Activated CD4-positive, alpha-beta T cell treated with anti-CD3 and anti-CD28 coated beads, Interleukin-2, Interleukin-4, amounts not matched to agents 100 ng/mL and 50 ng/mL, durations not matched to agents 16 hours and 8 hours (primary cell): ENCODE measurements around the gene TMEM214.
A peak's percentile ranks its signal among the peaks of the same experiment; 100 is the strongest.
"Not testable (repeated sequence)": the region's sequence is repeated elsewhere in the genome, so short reads cannot be mapped to it uniquely, and the experiment has no call there.

Experiments used
- DNase-seq: peaks from one replicate; pipeline ENCODE4 v3.0.0-alpha.2; 2020; ENCODE audit warnings: low spot score

TMEM214 gene

DNA sequence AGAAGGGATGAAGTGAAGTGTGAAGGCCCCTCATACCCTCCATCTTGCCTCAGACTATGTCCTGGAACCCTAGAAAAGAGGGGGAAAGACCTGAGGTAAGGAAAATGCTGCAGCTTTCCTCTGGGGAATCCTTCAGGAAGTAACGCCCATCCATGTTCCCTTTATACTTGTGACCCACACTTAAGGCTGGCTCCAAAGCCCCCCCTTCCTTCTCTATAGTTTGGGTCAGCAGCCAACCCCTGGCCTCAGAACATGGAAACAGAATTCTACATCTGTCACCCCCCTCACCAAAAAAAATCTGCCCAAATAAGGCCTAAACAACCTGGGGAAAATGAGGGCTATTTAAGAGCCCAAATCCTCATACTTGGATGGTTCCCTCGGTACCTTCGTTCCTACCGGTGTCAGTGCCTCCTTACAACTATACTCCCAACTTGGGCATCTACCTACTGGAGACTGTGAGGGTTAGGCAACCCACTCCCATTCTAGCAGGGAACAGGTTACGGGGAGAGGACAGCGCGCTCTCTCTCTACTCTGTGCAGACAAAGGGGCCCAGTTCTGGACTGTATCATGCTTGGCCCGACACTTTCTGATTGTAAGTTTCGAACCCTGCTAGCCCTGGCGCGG lies 38.0 kb downstream of the TMEM214 start:
- DNase-seq = no peak

DNA sequence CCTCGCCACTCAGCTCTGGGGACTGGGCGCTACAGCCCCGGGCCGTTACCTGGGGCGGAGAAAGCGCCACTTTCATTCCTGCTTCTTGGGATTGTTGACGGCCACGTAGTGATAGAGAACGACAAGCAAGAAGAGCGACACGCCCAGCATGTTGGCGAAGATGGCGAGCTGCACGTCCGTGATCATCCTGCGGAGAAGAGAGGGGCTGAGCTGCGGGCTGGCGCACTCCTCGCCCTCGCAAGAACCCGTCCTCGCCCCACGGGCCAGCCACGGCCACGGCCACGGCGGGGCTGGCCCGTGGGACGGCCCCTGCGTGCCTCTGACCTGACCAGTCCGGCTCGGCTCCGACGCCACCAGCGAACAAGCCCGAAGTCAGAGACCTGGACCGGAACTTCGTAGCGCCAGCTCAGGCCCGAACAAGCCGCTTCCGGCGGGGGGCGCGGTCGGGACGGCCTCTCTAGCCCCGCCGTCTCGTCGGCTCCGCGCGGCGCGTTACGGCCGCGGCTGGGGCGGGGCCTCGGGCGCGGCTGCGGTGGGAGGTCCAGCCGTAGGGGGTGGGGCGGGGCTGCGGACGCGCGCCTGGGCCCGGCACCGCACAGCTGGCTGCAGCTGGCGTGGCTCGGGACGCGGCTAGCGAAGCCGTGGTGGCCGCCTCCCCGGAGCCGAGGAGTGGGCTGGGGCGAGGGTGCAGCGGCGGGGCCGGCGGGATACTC lies 38.7 kb downstream of the TMEM214 start, which contains the start of gene OST4:
Gene OST4 (minus strand): TSS at position 378 of the 713 bp plus-strand sequence.
- peak; percentile 92 for DNase-seq

DNA sequence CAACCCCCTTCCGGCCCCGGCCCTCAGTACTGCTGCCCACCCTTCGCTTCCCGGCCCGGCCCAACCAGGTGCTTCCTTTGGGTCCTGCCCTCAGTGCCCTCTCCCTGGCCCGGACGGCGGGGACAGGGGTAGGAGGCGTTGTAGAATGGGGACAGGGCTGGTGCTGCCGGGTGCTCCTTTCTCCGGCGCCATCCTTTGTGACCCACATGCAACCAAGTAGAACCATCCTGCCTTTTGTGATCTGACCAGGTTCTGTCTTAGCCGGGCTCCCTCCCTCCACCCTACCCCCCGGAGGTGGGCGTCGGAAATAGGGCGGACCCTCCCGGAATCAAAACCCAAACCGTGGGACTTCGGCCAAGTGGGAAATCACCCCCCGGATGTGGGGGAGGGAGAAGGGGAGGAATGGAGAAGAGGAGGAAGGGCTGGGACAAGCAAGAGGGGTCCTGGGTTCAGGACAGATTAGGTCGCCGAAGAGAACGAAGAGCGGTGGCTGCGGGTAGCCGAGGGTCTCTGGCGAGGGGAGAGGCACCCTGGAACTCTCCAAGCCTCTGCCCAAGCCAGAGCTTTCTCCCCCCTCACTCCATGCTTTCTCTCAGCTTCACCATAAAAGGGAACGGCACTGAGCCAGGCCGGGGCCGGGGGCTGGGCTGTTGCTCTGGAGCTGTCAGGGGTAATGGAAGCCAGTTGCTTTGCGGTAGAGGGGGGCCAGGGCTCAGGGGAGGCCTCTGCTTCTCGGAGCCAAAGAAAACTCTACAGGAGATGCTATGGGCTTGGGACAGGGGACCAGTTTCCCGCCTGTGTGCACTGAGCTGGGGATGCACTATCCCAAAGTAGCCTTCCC lies 39.4 kb downstream of the TMEM214 start:
- no peak for DNase-seq

DNA sequence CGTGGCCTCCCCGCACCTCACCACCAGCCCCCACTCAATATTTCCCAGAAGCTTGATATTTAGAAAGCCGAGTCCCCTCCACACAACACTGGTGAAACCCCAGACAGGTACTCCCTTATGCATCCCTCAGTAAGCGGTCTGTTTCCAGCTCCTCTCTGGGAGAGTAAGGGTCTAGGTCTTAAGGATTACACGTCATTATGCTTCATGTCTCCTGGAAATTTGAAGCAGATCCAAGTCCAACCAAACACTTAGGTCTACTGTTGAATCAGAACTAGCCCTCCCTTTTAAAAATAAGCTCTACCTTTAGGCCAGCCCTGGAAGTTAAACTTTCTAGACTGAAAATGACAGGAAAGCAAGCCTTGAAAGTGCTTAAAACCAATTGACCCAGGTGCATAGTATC lies 40.2 kb downstream of the TMEM214 start:
- no peak for DNase-seq

DNA sequence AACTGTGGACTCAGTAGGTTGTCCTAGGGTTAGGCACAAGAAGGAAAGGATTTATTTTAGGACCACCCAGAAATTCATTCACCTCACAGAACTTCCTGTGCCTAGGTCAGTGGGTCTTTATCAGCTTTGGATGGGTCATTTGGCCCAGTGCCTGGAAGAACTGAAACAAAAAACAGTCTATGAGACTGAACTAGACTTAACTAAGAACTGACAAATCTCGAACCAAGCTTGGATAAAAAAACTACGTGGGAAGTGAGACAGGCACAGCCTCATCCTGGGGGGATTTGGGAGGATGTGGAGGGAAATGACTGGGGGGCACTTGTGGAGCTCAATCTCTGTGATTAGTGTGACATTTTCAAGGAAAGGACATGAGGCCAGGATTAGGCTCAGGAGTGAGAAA lies 41.0 kb downstream of the TMEM214 start:
- no peak for DNase-seq

DNA sequence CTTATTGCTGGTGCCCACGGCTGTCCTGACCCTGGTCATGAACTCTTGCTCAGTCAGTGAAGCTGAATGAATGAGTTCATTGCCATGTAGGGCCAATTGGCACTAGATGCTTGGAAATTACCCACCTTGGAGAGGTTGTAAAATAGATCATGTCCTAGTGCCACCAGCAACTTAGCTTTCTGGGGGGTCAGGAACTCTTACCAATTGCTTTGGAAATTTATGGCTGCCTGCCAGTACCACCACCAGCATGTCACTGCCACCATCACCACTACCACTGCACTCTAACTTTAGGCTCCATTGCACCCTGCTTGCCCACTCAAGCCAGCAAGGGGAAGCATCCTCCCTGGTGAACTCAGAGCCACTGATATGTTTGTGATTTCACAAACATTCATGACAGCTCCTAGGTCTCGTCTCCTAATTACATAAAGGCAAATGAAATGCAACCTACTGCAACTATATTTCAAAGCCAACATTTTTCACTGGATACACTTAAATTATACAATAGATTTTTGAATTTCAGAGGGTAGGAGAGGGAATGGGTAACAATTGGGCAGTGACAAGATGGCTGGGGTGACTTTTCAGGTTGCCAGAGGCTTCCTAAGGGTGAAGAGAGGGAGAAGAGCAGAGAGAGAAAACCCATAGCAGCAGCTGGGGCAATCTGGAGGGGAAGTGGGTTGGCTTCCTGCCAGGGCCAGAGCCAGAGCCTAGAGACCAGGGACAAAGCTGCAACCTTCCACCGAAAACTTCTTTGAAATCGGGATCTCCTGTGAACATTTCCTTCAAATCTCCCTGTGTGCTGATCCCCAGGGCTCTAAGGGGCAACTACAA lies 42.2 kb downstream of the TMEM214 start:
- peak; percentile 33 for DNase-seq

DNA sequence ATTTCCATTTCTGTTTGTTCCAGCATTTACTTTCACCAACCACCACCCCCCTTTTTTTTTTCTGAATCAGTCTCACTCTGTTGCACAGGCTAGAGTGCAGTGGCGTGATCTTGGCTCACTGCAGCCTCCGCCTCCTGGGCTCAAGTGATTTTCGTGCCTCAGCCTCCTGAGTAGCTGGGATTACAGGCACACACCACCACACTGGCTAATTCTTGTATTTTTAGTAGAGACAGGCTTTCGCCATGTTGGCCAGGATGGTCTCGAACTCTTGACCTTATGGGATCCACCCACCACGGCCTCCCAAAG lies 42.8 kb downstream of the TMEM214 start:
- not testable (repeated sequence) for DNase-seq

DNA sequence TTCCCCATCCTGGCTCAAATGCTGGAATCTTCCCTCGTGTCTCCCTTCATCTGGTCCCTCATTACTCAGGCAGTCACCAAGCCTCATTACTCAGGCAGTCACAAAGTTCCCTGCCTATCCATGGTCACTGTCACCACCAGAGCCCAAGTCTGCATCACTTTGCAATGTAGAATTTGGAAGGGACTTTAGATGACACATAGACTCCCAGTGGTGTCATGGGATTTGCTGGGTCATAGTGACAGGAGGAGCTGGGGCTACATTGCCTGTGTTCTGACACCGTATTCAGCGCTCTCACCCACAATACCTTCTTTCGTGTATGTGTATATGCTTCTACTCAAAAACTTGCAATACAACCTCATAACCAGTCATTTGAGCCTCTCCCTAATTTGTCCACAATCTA lies 43.6 kb downstream of the TMEM214 start:
- DNase-seq = no peak

DNA sequence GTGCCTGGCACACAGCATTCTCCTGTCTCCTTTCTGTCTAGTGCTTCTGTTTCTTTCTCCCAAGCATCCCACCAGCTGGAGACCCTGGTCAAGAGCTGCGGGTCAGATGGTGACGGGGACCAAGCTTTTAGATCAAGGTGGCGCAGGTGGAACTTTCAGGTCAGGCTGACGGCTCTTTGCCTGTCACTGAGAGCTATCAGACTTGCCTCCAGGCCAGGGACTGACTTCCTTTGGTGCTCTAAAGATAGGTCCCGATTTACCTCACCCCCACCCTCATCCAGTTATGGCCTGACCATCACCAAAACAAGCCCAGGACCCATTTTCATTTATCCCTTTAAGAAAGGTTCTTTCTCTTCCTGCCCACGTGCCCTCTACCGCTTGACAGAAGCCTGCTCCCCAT lies 44.5 kb downstream of the TMEM214 start:
- DNase-seq = no peak

DNA sequence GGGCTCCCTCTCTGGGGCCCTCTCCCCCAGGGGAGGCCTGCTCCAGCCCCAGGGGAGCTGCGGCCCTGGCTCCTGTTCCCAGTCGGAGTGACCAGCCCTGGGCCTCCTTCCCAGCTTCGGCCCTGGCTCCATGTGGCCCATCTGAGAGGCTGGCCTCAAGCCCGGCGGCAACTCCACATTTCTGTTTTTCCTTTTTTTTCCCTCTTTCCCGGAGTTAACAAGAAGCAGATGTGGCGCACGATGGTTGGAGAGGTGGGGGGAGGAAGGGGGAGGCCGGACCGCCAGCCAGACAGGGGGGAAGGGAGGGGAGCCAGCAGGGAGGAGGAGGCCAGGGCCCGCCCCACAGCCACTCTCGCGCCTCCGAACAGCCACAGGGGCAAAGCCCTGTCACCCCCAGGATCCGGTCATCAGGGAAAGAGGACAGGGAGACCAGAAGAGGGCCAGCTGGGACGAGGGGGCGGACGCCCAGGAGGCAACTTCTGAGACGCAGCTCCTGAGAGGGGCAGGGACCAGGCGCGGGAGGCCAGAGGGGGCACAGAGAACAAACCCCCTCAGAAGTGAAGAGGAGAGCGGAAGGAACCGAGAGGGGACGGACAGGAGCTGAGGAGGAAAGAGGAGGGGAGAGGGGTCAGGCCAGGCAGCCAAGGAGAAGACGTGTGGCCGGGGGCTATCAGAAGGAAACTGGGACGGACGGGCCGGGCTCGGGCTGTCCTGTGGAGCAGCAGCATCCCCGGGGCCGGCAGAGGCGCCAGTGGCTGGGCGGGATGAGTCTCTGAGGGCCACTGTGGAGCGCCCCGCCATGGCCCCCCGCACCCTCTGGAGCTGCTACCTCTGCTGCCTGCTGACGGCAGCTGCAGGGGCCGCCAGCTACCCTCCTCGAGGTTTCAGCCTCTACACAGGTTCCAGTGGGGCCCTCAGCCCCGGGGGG lies 45.8 kb downstream of the TMEM214 start, which contains the start of gene EMILIN1:
Gene EMILIN1 (plus strand): TSS at position 349 of the 928 bp plus-strand sequence. CDS start 451 bp downstream, at position 800.
- DNase-seq = no peak

DNA sequence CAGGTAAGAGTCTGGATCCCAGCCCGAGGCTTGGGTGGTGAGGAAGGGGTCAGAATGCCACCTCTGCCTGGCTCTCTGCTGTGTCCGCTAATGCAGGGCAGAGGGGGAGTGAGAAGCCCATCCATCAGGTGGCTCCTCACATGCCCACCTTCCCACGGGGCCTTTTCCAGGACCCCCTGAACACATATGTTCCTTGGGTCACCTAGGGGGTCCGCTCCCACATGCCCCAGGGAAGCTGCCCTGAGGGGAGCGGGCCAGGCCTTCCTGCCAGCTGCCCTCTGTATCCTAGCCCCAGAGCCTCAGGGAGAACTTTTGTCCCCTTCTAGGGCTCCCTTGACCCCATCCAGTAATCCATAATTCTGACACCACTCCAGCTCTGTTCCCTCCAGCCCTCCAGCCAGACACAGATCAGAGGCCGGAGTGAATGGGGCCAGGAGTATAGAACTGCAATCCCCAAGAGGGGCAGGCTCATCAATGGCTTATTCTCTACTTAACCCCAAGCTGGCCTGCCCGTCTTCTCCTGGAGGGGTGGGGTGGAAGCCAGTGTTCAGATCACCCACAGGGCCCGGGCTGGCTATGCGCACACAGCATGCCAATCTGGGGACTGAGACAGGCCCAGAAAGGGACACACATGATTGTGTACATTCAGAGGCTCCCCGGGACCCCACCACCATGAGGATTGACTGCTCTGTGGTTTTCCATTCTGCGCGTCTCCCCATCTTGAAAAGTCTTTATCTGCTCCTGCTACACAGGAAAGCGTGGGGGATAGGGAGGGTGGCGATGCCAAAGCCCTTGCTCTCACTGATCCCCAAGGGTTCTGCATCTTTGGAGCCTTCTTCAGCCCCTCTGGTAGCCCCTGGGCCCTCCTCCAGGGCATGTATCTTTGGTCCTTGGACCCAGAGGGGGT lies 46.7 kb downstream of the TMEM214 start:
- no peak for DNase-seq

DNA sequence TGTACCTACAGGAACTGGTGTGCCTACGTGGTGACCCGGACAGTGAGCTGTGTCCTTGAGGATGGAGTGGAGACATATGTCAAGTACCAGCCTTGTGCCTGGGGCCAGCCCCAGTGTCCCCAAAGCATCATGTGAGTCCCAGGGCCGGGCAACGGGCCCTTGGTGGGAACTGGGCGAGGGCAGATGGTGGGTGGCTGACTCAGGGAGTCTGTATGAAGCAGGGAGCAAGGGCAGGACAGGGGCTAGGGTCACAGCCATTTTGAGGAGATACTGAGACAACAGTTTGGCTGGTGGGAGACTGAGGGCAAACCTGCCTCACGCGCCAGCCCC lies 47.3 kb downstream of the TMEM214 start:
- no peak for DNase-seq

DNA sequence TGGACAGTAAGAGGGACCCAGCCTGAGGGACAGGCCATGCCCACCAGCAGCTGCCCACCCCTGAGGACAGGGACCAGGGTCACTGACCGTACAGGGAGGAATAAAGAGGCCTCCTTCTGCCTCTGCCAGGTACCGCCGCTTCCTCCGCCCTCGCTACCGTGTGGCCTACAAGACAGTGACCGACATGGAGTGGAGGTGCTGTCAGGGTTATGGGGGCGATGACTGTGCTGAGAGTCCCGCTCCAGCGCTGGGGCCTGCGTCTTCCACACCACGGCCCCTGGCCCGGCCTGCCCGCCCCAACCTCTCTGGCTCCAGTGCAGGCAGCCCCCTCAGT lies 47.8 kb downstream of the TMEM214 start:
- no peak for DNase-seq

DNA sequence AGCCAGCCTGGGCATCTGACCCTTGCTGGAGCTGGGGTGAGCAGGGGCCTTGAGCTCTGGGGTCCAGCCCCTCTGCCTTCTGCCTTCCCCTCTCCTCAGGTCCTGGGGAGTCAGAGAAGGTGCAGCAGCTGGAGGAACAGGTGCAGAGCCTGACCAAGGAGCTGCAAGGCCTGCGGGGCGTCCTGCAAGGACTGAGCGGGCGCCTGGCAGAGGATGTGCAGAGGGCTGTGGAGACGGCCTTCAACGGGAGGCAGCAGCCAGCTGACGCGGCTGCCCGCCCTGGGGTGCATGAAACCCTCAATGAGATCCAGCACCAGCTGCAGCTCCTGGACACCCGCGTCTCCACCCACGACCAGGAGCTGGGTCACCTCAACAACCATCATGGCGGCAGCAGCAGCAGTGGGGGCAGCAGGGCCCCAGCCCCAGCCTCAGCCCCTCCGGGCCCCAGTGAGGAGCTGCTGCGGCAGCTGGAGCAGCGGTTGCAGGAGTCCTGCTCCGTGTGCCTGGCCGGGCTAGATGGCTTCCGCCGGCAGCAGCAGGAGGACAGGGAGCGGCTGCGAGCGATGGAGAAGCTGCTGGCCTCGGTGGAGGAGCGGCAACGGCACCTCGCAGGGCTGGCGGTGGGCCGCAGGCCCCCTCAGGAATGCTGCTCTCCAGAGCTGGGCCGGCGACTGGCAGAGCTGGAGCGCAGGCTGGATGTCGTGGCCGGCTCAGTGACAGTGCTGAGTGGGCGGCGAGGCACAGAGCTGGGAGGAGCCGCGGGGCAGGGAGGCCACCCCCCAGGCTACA lies 49.4 kb downstream of the TMEM214 start:
- no peak for DNase-seq

DNA sequence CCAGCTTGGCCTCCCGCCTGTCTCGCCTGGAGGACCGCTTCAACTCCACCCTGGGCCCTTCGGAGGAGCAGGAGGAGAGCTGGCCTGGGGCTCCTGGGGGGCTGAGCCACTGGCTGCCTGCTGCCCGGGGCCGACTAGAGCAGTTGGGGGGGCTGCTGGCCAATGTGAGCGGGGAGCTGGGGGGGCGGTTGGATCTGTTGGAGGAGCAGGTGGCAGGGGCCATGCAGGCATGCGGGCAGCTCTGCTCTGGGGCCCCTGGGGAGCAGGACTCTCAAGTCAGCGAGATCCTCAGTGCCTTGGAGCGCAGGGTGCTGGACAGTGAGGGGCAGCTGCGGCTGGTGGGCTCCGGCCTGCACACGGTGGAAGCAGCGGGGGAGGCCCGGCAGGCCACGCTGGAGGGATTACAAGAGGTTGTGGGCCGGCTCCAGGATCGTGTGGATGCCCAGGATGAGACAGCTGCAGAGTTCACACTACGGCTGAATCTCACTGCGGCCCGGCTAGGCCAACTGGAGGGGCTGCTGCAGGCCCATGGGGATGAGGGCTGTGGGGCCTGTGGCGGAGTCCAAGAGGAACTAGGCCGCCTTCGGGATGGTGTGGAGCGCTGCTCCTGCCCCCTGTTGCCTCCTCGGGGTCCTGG lies 50.1 kb downstream of the TMEM214 start:
- DNase-seq = no peak

DNA sequence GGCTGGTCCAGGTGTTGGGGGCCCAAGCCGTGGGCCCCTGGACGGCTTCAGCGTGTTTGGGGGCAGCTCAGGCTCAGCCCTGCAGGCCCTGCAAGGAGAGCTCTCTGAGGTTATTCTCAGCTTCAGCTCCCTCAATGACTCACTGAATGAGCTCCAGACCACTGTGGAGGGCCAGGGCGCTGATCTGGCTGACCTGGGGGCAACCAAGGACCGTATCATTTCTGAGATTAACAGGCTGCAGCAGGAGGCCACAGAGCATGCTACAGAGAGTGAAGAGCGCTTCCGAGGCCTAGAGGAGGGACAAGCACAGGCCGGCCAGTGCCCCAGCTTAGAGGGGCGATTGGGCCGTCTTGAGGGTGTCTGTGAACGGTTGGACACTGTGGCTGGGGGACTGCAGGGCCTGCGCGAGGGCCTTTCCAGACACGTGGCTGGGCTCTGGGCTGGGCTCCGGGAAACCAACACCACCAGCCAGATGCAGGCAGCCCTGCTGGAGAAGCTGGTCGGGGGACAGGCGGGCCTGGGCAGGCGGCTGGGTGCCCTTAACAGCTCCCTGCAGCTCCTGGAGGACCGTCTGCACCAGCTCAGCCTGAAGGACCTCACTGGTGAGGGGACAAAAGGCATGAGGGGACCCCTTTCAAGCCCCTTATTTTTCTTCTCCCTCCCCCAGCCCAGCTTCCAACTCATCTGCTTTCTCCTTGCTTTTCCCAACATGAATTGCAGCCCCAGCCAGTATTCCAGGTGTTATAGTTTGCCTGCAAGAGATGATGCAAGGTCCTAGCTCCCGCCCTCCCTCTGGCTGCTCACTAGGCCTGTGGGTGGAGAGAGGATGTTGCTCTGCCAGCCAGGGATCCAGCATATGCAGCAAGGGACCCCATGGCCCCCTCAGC lies 50.9 kb downstream of the TMEM214 start:
- DNase-seq = no peak

DNA sequence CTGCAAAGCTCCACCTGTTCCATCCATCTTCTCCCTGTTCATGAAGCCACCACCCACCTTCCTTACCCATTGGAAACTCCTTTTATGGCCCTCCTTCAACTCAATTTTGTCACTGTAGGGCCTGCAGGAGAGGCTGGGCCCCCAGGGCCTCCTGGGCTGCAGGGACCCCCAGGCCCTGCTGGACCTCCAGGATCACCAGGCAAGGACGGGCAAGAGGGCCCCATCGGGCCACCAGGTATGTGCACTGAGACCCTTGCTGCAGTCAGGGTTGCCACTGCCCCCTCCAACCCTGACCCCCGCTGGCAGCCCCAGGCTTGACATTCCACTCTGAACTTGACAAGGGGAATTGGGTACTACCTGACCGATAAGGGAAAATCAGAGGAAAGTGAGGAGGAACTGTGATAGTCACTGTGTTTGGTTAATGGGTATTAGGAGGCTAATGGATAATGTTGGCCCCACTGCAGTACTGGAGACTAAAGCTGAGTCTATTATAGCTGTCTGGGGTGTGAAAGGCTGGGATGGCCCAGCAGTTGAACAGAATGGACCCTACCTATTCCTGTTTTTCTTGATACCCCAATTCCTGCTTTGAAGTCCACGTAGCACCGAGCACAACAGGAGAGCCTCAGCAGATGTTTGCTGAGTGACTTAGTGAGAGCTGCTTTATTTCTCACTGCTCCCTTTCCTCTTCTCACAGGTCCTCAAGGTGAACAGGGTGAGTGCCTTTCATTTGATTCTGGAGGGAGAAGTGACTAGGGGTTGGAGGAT lies 51.7 kb downstream of the TMEM214 start:
- no peak for DNase-seq
